Hepatic stellate cell (primary cell): ENCODE measurements around the gene BRS3.

Experiments
- DNase-seq: peaks from one replicate; pipeline ENCODE4 v3.0.0; 2011; ENCODE audit warnings: low spot score

Gene BRS3

DNA sequence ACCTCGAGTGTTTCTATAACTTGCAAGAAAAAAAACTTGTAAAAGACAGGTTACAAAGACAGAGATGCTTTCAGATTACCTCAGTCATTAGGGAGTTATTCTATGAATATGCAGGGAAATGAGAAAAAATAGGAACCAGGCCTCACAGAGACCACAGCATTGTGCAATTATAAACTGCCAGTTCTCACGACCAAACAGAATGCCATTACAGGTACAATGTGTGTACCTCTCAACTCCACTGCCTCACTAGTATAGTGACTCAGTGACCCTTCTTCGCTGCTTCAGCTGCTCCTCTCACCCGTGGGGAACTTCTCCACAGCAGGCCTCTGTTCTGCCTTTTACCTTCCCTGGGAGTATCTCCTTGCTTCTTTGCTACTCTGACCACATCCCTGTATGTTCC is 7.3 kb downstream of the BRS3 start:
- DNase-seq: no peak

DNA sequence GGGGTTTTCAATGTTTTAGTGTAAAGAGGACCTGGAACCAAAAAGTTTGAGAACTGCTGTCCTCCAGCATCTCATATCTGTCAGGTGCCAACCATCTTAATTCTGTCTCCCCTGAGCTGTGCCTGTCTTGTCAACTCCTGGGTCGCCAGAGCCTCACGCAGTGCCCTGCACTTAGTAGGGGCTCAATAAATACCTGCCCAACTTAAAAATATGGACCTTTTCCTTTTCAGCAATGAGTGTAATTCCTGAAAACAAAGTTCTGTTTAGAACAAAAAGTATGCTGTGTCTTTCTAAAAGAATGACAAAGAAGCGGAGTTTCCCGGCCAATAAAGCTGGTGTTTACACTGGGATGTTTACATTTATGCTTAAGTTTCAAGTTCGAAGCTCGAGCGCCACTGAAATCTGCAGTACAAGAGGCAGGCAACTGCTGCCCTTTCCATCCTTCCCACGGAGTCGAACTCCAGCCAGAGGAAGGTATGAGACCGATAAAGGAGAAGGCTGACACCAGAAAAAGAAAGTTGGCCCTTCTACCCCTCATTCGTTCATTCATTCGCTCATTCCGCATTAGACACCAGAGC is 8.5 kb downstream of the BRS3 start:
- DNase-seq: no peak

DNA sequence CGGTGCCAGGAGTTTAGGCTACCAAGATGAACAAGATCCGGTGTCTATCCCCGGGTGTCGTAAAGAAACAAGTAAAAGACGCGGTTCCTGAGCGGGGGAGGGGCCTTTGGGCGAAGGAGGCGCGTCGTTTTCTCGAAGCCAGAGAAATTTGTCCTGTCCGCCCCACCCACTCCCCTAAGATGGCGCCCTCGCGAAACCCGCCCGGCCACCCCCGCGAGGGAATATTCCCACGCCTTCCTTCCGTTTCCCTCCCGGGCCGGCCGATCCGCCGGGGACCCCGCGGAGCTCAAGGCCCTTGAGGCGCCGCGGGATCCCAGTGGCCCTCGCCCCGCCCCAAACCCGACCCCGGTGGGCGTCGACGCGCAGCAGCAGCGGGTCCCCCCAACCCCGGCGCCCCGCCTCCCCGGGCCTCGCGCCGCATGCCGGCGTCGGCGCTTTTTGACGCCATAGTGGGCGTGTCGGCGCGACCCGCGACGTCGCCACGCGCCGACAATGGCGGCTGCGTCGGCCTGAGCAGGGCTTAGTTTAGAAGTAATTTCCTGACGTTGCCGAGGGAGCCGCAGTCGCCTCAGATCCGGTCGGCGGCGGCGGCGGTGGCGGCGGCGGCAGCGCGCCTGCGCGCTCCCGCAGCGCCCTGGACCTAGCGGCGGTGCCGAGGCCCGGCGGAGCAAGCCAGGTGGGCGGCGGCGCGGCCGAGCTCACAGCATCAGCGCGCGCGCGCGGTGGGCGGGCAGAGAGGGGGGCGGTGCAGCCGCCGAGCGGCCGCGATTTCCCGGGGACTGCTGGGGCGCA is 9.2 kb downstream of the BRS3 start:
- DNase-seq: peak; percentile 55

DNA sequence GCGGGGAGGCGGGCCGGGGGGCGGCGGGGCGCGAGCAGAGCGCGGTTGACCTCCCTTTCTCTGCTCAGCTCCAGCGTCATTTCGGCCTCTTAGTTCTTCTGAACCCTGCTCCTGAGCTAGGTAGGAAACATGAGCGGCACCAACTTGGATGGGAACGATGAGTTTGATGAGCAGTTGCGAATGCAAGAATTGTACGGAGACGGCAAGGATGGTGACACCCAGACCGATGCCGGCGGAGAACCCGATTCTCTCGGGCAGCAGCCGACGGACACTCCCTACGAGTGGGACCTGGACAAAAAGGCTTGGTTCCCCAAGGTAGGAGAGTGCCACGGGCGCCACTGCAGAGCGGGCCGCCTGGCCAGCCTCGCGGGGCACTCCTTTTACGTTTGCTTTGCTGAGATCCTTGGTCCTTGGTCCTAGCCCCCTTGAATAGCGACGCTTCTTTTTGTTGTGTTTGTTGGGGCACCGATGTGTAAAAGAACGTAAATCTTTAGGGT is 9.9 kb downstream of the BRS3 start, which contains the start of gene HTATSF1:
HTATSF1 (plus strand) TSS at position 37 of the 497 bp plus-strand sequence; CDS start at position 130, 93 bp downstream.
- peak; percentile 2 for DNase-seq

DNA sequence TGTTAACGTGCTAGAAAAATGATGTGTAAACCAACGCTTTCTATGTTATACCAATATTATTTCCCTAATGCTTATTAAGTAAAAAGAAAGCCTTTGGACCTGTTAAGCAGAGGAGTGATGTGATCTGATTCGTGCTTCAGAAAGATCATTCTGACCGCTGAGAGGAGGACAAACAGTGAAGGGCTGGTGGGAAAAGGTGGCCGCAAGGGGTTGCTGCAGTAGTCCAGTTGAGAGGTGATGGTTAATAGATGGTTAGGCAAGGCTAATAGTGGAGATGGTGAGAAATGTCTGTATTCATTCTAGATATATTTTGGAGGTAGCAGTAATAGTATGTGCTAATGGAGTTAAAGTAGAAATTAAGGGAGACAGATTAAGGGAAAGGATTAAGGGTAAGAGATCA is 31.3 kb downstream of the BRS3 start:
- DNase-seq: no peak

DNA sequence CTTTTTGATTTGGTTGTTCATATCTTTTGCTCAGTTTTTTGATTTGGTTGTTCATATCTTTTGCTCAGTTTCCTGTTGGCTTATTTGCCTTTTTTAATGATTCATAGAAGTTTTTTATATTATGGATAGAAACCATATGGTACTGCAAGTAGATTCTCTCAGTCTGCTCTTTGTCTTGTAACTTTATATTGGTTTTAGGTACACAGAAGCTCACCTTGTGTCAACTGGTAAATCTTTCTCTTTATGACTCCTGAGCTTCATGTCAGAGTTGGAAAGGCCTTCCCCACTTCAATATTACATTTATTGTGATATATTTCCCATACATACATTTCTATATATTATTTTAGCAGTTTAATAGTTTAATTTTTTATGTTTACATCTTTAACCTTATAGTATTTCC is 36.0 kb downstream of the BRS3 start:
- DNase-seq: no peak

DNA sequence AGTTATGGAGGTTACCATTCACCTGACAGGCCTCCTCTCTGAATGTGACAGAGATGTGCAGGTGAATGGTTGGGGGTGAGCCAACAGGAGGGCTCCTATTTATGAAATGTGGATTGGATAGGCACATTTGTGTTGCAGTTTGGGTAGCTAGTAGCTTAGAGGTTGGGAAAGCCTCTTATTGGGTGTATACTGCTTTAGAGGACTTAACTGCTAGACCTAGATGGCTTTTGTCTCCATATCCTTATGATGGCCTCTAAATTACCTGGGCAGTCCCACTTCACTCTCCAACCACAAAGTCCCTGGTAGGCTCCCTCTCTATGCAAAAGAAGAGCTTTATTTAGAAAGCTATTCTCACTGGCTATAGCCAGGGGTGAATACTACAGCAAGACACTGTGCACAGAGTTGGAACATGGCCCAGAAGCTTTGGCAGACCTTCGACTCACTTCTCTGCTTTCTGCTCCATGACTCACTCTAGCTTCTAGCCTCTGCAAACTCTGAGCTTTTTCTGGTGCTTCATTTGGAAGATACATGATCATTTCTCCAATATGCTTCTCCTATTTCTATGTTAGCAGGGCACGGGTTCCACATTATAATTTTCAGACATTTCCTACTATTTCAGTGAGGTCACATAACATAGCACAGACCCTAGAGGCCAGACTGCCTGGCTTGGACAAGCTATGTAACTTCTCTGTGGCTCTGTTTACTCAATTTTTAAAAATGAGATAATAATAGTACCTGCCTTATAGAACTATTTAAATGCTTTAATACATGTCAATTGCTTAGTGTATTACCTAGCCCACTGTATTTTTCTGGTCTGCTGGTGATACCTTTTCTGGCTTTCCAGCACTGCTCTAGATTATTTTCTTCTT is 38.2 kb downstream of the BRS3 start:
- peak; percentile 38 for DNase-seq

DNA sequence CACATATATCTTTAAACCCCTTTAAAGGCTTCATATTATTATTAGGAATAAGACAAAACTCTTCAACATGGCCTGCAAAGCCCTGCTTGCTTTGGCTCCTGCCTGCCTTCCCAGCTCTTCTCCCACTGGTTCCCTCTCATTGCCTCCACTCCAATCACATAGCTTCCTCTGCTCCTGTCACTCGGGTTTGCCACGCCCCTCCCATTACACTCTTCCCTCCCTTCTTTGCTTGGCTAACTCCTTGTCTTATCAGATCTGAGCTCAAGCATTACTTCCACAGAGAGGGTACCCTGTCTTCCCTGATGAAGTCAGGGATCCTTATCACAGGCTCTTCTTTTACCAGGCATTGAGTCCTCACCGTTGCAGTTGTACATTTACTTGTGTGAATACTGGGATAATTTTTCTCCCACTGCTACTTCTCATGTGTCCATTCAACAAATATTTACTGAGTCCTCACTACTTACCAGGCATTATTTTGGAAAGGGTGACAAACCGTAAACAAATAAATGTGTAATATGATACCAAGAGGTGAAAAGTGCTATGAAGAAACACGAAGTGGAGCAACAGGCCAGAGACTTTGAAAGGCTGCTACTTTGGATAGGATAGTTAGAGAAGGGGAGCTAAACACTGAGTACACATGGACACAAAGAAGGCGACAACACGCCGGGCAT is 41.0 kb downstream of the BRS3 start:
- DNase-seq: no peak

DNA sequence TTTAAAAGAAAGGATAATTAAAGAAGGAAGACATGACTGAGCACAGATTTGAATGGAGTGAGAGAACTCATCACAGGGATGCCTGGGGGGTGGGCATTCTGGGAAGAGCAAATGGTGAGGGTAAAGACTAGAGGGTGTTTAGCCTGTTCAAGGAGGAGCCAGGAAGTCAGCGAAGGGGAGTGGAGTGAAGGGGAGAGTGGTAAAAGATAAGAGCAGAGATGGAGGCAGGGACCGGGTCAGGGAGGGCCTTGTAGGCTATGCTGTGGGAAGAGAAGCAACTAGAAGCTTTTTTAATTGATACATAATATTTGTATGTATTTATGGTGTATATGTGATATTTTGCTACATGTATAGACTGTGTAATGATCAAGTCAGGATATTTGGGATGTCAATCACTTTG is 42.0 kb downstream of the BRS3 start:
- no peak for DNase-seq

DNA sequence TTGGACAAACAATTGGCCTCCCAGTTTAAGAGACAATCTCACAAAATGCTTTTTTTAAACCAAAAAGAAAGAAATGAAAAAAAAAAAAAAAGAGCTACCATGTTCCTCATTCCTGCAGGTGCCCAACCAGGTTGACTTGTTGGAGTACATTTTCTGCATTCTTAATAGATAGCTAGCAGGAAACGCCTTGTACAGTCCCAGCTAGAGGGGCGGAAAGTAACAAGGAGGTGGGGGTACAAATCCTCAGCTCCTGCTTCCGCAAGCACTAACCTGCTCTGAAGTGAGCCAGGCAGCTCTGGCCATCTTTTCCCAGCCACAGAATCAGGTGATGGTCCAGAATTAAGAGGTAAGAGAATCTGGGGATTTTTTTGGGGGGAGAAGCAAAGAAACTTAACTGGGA is 44.2 kb downstream of the BRS3 start, which contains the start of gene VGLL1:
VGLL1 (plus strand) TSS at position 265 of the 400 bp plus-strand sequence. CDS start 3,806 bp downstream, outside the sequence.
- no peak for DNase-seq

DNA sequence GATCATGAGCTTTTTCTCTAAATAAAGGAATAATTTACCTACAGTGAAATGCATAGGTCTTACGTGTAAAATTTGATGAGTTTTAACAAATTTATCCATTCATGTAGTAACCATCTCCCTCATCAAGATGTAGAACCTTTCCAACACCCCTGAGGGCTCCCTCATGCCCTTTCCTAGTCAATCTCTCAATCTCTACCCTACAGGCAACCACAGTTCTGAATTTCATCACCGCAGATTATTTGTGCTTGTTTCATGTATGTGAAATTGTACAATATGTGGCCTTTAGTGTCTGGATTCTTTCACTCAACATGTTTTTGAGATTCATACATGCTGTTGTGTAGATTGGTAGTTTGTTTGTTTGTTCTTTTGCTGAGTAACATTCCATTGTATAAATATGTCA is 46.4 kb downstream of the BRS3 start:
- DNase-seq: no peak

DNA sequence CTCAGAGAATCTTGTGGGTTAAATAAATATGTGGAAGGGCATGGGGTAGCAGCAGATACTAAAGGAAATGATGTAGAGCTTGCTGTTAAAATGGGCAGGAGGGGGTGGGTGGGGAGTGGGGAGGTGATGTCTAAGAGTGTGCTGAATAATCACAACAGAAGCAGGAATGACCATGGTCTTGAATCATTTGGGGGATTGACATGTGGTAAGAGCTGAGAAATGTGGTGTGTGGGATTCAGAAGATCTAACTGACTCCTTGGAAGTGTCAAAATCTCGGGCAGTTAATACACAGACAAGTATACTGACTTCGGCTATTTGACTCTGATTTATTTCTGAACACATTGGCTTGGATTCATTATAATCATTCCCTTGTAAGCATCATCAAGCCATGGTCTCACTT is 51.1 kb downstream of the BRS3 start:
- no peak for DNase-seq

DNA sequence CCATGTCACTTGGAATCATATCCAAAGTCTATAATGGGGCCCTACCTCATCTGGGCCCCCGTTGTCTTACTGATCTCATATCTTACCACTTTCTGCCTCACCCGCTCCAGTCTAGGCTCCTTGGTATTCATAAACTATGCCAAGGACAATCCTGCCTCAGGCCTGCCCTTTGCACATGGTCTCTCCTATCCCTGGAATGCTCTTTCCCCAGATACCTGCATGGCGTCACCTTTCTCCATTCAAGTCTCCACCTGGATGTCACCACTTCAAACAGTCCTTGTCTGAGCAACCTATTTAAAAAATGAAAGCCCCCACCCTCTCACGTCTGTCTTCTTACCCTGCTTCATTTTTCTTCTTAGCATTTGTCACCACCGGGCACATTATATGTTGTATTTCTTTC is 52.5 kb downstream of the BRS3 start:
- no peak for DNase-seq

DNA sequence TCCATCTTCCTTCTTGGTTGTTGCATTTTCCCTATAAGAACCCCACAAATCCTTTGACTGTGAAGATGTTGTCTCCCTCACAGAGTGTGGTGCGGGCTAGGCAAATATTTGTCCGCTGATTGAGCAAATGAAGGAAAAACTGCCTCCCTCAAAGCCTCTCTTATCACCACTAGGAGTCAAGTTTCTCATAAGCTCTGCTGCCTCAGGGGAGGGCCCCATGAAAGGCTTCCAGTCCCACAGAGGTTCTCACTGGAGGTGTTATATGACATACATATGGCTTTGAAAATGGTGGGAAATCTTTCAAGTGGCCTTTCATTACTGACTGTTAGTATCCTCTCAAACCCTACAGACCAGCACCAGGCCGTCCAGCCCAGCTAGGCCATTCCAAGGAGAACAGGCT is 53.5 kb downstream of the BRS3 start:
- DNase-seq: no peak

DNA sequence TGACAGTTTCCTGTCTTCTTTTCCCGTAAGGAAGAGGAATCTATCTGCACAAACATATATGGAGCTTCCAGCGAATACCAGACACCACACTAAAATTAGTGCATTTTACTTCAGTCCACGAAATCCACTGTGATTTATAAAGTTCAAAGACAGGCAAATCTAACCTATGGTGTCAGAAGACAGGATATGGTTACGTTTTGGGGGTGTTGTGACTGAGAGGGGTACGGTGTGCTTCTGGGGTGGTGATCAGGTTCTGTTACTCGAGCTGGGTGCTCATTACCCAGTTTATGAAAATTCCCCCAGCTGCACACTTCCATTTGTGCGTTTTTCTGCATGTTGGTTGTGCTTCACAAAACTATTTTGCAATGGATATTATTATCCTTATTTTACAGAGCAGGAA is 54.5 kb downstream of the BRS3 start:
- DNase-seq: no peak
